Measurements from ENCODE around the gene MCMBP. TPM values are rescaled to one million over a fixed set of nuclear protein-coding genes. Genes with fewer than 3 reads are reported as not detected.
A peak's percentile ranks its signal among the peaks of the same experiment; 100 is the strongest.

Gene MCMBP
- total and polyA plus RNA-seq, 2 experiments from 2014 or later, result 47.9 to 53.7 TPM

GRCh38 chr10:119811122-119811521 is 61.5 kb downstream of the MCMBP start:
- no peak overlapping the region for H3K4me3 ChIP-seq
- H4K20me1 ChIP-seq (ENCODE audit: insufficient read depth), result no peaks in the 10 kb centered on the region
- H3K36me3 ChIP-seq (ENCODE audit: low read depth), result no peaks in the 10 kb centered on the region
- TF ChIP-seq EZH2 (IDR thresholded peaks at IDR 0.05; ENCODE audit: insufficient read depth, poor library complexity, severe bottlenecking) (no peak), EZH2phosphoT487 (IDR thresholded peaks at IDR 0.05; ENCODE audit: insufficient read depth, low read depth) (no peak)
- no peak overlapping the region for H2AFZ ChIP-seq
- no peaks in the 10 kb centered on the region for H3K27me3 ChIP-seq (replicated peaks; ENCODE audit: insufficient read depth)
- no peak for DNase-seq
- H3K27ac ChIP-seq, result no peak overlapping the region
- in situ Hi-C loops (cut with MboI), result no loop called here
- peaks cover 7% of the 10 kb centered on the region for H3F3A ChIP-seq (ENCODE audit: insufficient read depth)
- H3K4me1 ChIP-seq (ENCODE audit: insufficient read depth), result peaks cover 13% of the 10 kb centered on the region
- no peaks in the 10 kb centered on the region for H3K9me2 ChIP-seq (ENCODE audit: insufficient read depth)
- no peaks in the 10 kb centered on the region for H3K79me2 ChIP-seq (ENCODE audit: insufficient read depth)
- no peaks in the 10 kb centered on the region for H3K9me3 ChIP-seq (ENCODE audit: low read depth)
- 92 to 99% methylated on average over 4 of the region's 4 CpGs for WGBS, 2 experiments (ENCODE audit: low coverage in 1 of 2, low lambda C conversion rate in 2 of 2, missing lambda C conversion rate in 2 of 2)
- H3K4me2 ChIP-seq (ENCODE audit: unreplicated experiment), result no peak overlapping the region
- H3K9ac ChIP-seq, result no peak overlapping the region

GRCh38 chr10:119807960-119808697 is 64.5 kb downstream of the MCMBP start:
- no peaks in the 10 kb centered on the region for H4K20me1 ChIP-seq (ENCODE audit: insufficient read depth)
- no peak overlapping the region for H3K4me3 ChIP-seq
- TF ChIP-seq EZH2phosphoT487 (IDR thresholded peaks at IDR 0.05; ENCODE audit: insufficient read depth, low read depth) (no peak), EZH2 (IDR thresholded peaks at IDR 0.05; ENCODE audit: insufficient read depth, poor library complexity, severe bottlenecking) (no peak)
- H3K79me2 ChIP-seq (ENCODE audit: insufficient read depth), result no peaks in the 10 kb centered on the region
- 94 to 99% methylated on average over 3 of the region's 3 CpGs for WGBS, 2 experiments (ENCODE audit: low coverage in 1 of 2, low lambda C conversion rate in 2 of 2, missing lambda C conversion rate in 2 of 2)
- peaks cover 17% of the 10 kb centered on the region for H3F3A ChIP-seq (ENCODE audit: insufficient read depth)
- H3K27me3 ChIP-seq (replicated peaks; ENCODE audit: insufficient read depth), result no peaks in the 10 kb centered on the region
- H3K9me2 ChIP-seq (ENCODE audit: insufficient read depth), result no peaks in the 10 kb centered on the region
- H3K4me2 ChIP-seq (ENCODE audit: unreplicated experiment), result peak overlapping the region; percentile 2
- H3K9me3 ChIP-seq (ENCODE audit: low read depth), result no peaks in the 10 kb centered on the region
- H3K9ac ChIP-seq, result no peak overlapping the region
- in situ Hi-C loops (cut with MboI), result no loop called here
- no peaks in the 10 kb centered on the region for H3K36me3 ChIP-seq (ENCODE audit: low read depth)
- peak overlapping the region; percentile 49 for H3K27ac ChIP-seq
- H3K4me1 ChIP-seq (ENCODE audit: insufficient read depth), result peaks cover 24% of the 10 kb centered on the region
- no peak overlapping the region for H2AFZ ChIP-seq
- peak; percentile 71 for DNase-seq

DNA sequence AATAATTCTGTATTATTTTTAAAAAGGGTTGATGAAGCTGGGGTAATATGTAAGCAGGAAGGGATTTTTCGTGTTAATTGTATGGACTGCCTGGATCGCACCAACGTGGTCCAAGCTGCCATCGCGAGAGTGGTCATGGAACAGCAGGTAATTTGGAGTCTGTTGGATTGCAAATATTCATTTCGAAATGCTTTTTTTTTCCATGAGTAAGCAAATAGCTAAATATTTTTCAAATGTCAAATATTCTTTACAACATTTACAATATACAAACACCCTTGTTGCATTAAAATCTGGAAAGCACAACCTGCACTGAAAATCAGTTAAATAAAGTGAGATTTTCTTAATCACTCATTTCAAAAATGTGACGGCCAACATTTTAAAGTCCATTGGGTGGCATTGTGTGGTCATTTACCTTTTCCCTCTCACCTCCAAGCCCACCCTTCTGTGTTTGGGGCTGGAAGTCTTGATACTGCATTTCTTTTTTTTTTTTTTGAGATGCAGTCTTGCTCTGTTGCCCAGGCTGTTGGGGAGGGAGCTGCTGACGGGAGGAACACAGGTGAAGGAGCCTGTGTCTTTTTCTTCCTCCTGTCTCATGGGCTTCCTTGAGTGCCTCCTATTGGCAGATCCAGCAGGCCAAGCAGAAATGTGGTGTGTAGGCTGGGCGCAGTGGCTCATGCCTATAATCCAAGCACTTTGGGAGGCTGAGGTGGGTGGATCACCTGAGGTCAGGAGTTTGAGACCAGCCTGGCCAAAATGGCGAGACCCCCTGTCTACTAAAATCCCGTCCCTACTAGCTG is 66.1 kb downstream of the MCMBP start:
- Histone ChIP-seq H3K36me3 (ENCODE audit: low read depth) (no peaks in the 10 kb centered on the region), H3K4me1 (ENCODE audit: insufficient read depth) (peaks cover 32% of the 10 kb centered on the region), H3F3A (ENCODE audit: insufficient read depth) (peaks cover 21% of the 10 kb centered on the region), H3K4me3 (no peak overlapping the region), H2AFZ (no peak overlapping the region), H3K79me2 (ENCODE audit: insufficient read depth) (no peaks in the 10 kb centered on the region), H3K4me2 (ENCODE audit: unreplicated experiment) (no peak overlapping the region), H4K20me1 (ENCODE audit: insufficient read depth) (no peaks in the 10 kb centered on the region), H3K9me3 (ENCODE audit: low read depth) (no peaks in the 10 kb centered on the region), H3K9ac (no peak overlapping the region), H3K27ac (no peak overlapping the region), H3K9me2 (ENCODE audit: insufficient read depth) (no peaks in the 10 kb centered on the region), H3K27me3 (replicated peaks; ENCODE audit: insufficient read depth) (no peaks in the 10 kb centered on the region)
- 96% methylated on average over 11 of the region's 11 CpGs for WGBS, 2 experiments (ENCODE audit: low coverage in 1 of 2, low lambda C conversion rate in 2 of 2, missing lambda C conversion rate in 2 of 2)
- TF ChIP-seq EZH2phosphoT487 (IDR thresholded peaks at IDR 0.05; ENCODE audit: insufficient read depth, low read depth), result no peak
- no peak for TF ChIP-seq EZH2 (IDR thresholded peaks at IDR 0.05; ENCODE audit: insufficient read depth, poor library complexity, severe bottlenecking)
- in situ Hi-C loops (cut with MboI), result no loop called here
- DNase-seq, result no peak

DNA sequence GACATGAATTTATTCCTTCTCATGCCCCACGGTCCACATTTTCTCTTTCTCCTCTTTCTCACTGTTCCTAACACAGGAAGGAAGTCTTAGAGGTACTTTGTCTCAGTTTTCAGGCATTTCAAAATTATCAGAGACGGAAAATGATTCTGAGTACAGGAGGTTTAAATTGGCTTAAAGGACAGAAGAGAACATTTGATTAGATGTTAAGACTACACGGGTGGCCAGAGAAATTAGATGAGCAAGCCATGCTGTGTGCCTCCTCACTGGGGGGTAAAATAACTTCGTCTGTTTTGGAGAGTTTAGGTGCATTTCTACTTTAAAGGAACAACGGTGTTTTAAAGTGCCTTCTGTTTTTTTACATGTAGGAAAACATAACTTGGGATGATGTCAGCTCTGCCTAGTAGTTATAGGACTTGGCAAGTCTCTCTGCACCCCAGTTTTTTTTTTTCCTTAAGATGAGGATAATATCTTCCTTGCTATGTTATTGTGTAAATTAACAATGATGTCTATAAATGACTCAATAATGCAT is 66.9 kb downstream of the MCMBP start:
- H3K9ac ChIP-seq, result no peak overlapping the region
- DNase-seq, result no peak
- H3F3A ChIP-seq (ENCODE audit: insufficient read depth), result peaks cover 21% of the 10 kb centered on the region
- no peaks in the 10 kb centered on the region for H3K9me2 ChIP-seq (ENCODE audit: insufficient read depth)
- WGBS, 2 experiments (ENCODE audit: low coverage in 1 of 2, low lambda C conversion rate in 2 of 2, missing lambda C conversion rate in 2 of 2), result 78 to 83% methylated on average over 5 of the region's 5 CpGs
- no peak for TF ChIP-seq EZH2phosphoT487 (IDR thresholded peaks at IDR 0.05; ENCODE audit: insufficient read depth, low read depth)
- no peak for TF ChIP-seq EZH2 (IDR thresholded peaks at IDR 0.05; ENCODE audit: insufficient read depth, poor library complexity, severe bottlenecking)
- no peak overlapping the region for H3K4me3 ChIP-seq
- no peaks in the 10 kb centered on the region for H4K20me1 ChIP-seq (ENCODE audit: insufficient read depth)
- H3K27ac ChIP-seq, result no peak overlapping the region
- no peaks in the 10 kb centered on the region for H3K79me2 ChIP-seq (ENCODE audit: insufficient read depth)
- H2AFZ ChIP-seq, result no peak overlapping the region
- no peak overlapping the region for H3K4me2 ChIP-seq (ENCODE audit: unreplicated experiment)
- no peaks in the 10 kb centered on the region for H3K27me3 ChIP-seq (replicated peaks; ENCODE audit: insufficient read depth)
- in situ Hi-C loops (cut with MboI), result no loop called here
- H3K36me3 ChIP-seq (ENCODE audit: low read depth), result no peaks in the 10 kb centered on the region
- H3K9me3 ChIP-seq (ENCODE audit: low read depth), result no peaks in the 10 kb centered on the region
- peaks cover 32% of the 10 kb centered on the region for H3K4me1 ChIP-seq (ENCODE audit: insufficient read depth)
